Body of pancreas (tissue), 4 donors: ENCODE results near the gene CCL18. TPM values are rescaled to one million over a fixed set of nuclear protein-coding genes. Genes with fewer than 3 reads are reported as not detected.
"Not testable (repeated sequence)": the region's sequence is repeated elsewhere in the genome, so short reads cannot be mapped to it uniquely, and the experiment has no call there.

Experiments
- ATAC-seq: fragments of 150-250 bp; one replicate; pipeline ENCODE4 v1.9.1; 2016
- DNase-seq, 4 donors: peaks; one replicate each; pipeline ENCODE4 v3.0.0-alpha.2; 2019
- H3K27ac ChIP-seq, 4 donors: fragments of 200-600 bp; sonication (generic); 1 replicate in 3 of 4; 2 replicates in 1 of 4; pipeline versions ENCODE4 v1.5.1 to v1.6.1; 2016 to 2019; ENCODE audit warnings: mild to moderate bottlenecking in 1 of 4, mixed read lengths in 1 of 4, moderate library complexity in 1 of 4
- H3K27me3 ChIP-seq, 2 donors: fragments of 200-600 bp; sonication (generic); one replicate each; pipeline ENCODE4 v1.6.0; 2016; ENCODE audit warnings: mild to moderate bottlenecking in 1 of 2
- H3K36me3 ChIP-seq, 2 donors: fragments of 200-600 bp; sonication (generic); replicated peaks in 1 of 2; 2 replicates each; pipeline ENCODE4 v1.5.1; 2016; ENCODE audit warnings: low read depth in 2 of 2; ENCODE audit not compliant: insufficient read depth in 1 of 2
- H3K4me1 ChIP-seq: fragments of 200-600 bp; sonication (generic); one replicate; pipeline ENCODE4 v1.6.0; 2016
- H3K4me3 ChIP-seq, 2 donors: fragments of 200-600 bp; sonication (generic); 1 replicate in 1 of 2; 2 replicates in 1 of 2; pipeline ENCODE4 v1.5.1; 2016 to 2019
- H3K9me3 ChIP-seq, 3 donors: fragments of 200-600 bp; sonication (generic); 1 replicate in 2 of 3; 2 replicates in 1 of 3; pipeline ENCODE4 v1.5.1; 2016
- CTCF ChIP-seq, 7 experiments: fragments of 450-650 bp in 4 of 7; fragments of 200-600 bp in 3 of 7; sonication (generic) in 3 of 7; IDR thresholded peaks; one replicate each; pipeline ENCODE4 v1.5.1; 2016 to 2019; ENCODE audit warnings: antibody characterized with exemption in 7 of 7
- POLR2A ChIP-seq, 3 donors: fragments of 450-650 bp; IDR thresholded peaks; one replicate each; pipeline ENCODE4 v1.6.1; 2016; ENCODE audit warnings: antibody characterized with exemption in 3 of 3, mild to moderate bottlenecking in 2 of 3
- WGBS, 2 donors: methylation state at CpG; one replicate each; pipeline ENCODE4 v1.1.5; 2017; 5-methylcytosine and 5-hydroxymethylcytosine counted together
- intact Hi-C: fragments of 100-400 bp; cut with DNase I; formaldehyde crosslinking; loops from one replicate; pipeline ENCODE4 v1.15.1; 2023
- total RNA-seq, 2 donors: library from RNA; depleted of rRNA; stranded (reverse); fragments of >200 nt; gene quantifications; one replicate each; pipeline ENCODE4 v1.1.0, GENCODE V29; 2016

CCL18 gene
- total RNA-seq, 2 donors from 2014 or later = not detected

- no peak overlapping the region for H3K27ac ChIP-seq
Measured at GRCh38 chr17:36104701-36105181, 40.7 kb downstream of the CCL18 start.

GRCh38 chr17:36105781-36106492 lies 41.9 kb downstream of the CCL18 start:
- ATAC-seq (no peak), DNase-seq (no peak)
- Histone ChIP-seq H3K27ac (no peak overlapping the region), H3K36me3 (no peaks in the 10 kb centered on the region), H3K27me3 (no peaks in the 10 kb centered on the region), H3K4me1 (no peaks in the 10 kb centered on the region), H3K4me3 (no peak overlapping the region), H3K9me3 (no peaks in the 10 kb centered on the region)
- intact Hi-C loops = no loop called here
- 59 to 60% methylated on average over 5 of the region's 5 CpGs for WGBS, 2 donors
- TF ChIP-seq POLR2A (IDR thresholded peaks at IDR 0.05) = no peak
- TF ChIP-seq CTCF (IDR thresholded peaks at IDR 0.05) = no peak

More at GRCh38 chr17:36104701-36105181, 40.7 kb downstream of the CCL18 start:
- H3K4me1 ChIP-seq = no peaks in the 10 kb centered on the region
- no peaks in the 10 kb centered on the region for H3K27me3 ChIP-seq
- no peak overlapping the region for H3K4me3 ChIP-seq
- WGBS, 2 donors = 35 to 45% methylated on average over 4 of the region's 4 CpGs
- no peak for DNase-seq
- H3K36me3 ChIP-seq = no peaks in the 10 kb centered on the region
- no peak for TF ChIP-seq POLR2A (IDR thresholded peaks at IDR 0.05)
- TF ChIP-seq CTCF (IDR thresholded peaks at IDR 0.05) = no peak
- intact Hi-C loops = no loop called here
- no peak for ATAC-seq
- H3K9me3 ChIP-seq = no peaks in the 10 kb centered on the region

- intact Hi-C loops = no loop called here
Measured at GRCh38 chr17:36106493-36106835, 42.4 kb downstream of the CCL18 start.

GRCh38 chr17:36107660-36108059 lies 43.6 kb downstream of the CCL18 start:
- no peak for TF ChIP-seq POLR2A (IDR thresholded peaks at IDR 0.05)
- TF ChIP-seq CTCF (IDR thresholded peaks at IDR 0.05) = no peak
- H3K9me3 ChIP-seq = no peaks in the 10 kb centered on the region
- intact Hi-C loops = no loop called here
- H3K27me3 ChIP-seq = no peaks in the 10 kb centered on the region
- no peaks in the 10 kb centered on the region for H3K36me3 ChIP-seq
- DNase-seq (no peak), ATAC-seq (no peak)
- WGBS, 2 donors = 81 to 90% methylated on average over 3 of the region's 3 CpGs
- H3K4me1 ChIP-seq = no peaks in the 10 kb centered on the region
- H3K27ac ChIP-seq = no peak overlapping the region
- H3K4me3 ChIP-seq = no peak overlapping the region

More at GRCh38 chr17:36106493-36106835, 42.4 kb downstream of the CCL18 start:
- no peaks in the 10 kb centered on the region for H3K36me3 ChIP-seq
- ATAC-seq (no peak), DNase-seq (no peak)
- H3K4me3 ChIP-seq = no peak overlapping the region
- H3K27me3 ChIP-seq = no peaks in the 10 kb centered on the region
- H3K9me3 ChIP-seq = no peaks in the 10 kb centered on the region
- no peak overlapping the region for H3K27ac ChIP-seq
- 70 to 75% methylated on average over 6 of the region's 6 CpGs for WGBS, 2 donors
- TF ChIP-seq CTCF (IDR thresholded peaks at IDR 0.05) = no peak
- TF ChIP-seq POLR2A (IDR thresholded peaks at IDR 0.05) = no peak
- H3K4me1 ChIP-seq = no peaks in the 10 kb centered on the region

DNA sequence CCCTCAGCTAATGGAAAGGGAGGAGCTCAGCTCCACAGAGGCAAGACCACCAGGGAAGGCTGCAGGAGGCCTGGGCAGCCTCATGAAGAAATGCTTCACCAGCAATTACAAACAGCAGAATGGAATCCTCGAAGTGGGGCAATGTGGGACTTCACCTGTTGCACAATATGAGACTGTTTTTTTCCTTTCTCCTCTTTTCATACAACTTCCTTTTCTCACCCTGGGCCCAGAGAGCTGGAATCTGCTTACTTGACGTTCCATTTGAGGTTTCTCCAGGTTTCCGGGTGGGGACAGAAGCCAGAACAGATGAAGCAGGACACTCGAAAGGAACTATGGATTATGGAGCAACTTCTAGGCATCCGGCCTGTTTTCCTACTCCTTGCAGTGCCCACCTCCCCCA lies 44.2 kb downstream of the CCL18 start:
- 51 to 57% methylated on average over 5 of the region's 5 CpGs for WGBS, 2 donors
- H3K4me3 ChIP-seq, H3K9me3 ChIP-seq, H3K27ac ChIP-seq, intact Hi-C loops, H3K27me3 ChIP-seq, H3K36me3 ChIP-seq, H3K4me1 ChIP-seq, DNase-seq, ATAC-seq: not testable (repeated sequence)
